Tibial nerve (tissue), 4 donors: ENCODE data around the gene FER. TPM values are rescaled to one million over a fixed set of nuclear protein-coding genes. Genes with fewer than 3 reads are reported as not detected.

Source experiments
- DNase-seq, 2 donors: peaks; one replicate each; pipeline ENCODE4 v3.0.0-alpha.2; 2019; ENCODE audit warnings: low spot score in 2 of 2
- H3K27ac ChIP-seq, 4 donors: fragments of 200-600 bp; sonication (generic) in 3 of 4; one replicate each; pipeline ENCODE4 v1.5.1; 2017 to 2019; ENCODE audit warnings: mild to moderate bottlenecking in 1 of 4
- H3K27me3 ChIP-seq, 2 donors: fragments of 200-600 bp; sonication (generic) in 1 of 2; one replicate each; pipeline versions ENCODE4 v1.5.1 to v1.6.0; 2017 to 2019
- H3K36me3 ChIP-seq, 3 donors: fragments of 200-600 bp; sonication (generic); one replicate each; pipeline ENCODE4 v1.5.1; 2018 to 2019
- H3K4me1 ChIP-seq, 4 donors: fragments of 200-600 bp; sonication (generic) in 3 of 4; one replicate each; pipeline ENCODE4 v1.5.1; 2017 to 2019
- H3K4me3 ChIP-seq, 4 donors: fragments of 200-600 bp; sonication (generic) in 3 of 4; one replicate each; pipeline ENCODE4 v1.5.1; 2017 to 2019; ENCODE audit warnings: mild to moderate bottlenecking in 1 of 4, moderate library complexity in 1 of 4
- H3K9me3 ChIP-seq, 4 donors: fragments of 200-600 bp; sonication (generic) in 3 of 4; one replicate each; pipeline ENCODE4 v1.5.1; 2017 to 2019
- EP300 ChIP-seq, 2 donors: sonication (generic); formaldehyde crosslinking; IDR thresholded peaks; one replicate each; pipeline ENCODE4 v1.6.1; 2017; ENCODE audit warnings: antibody characterized with exemption in 2 of 2, mild to moderate bottlenecking in 1 of 2
- POLR2A ChIP-seq, 2 donors: fragments of 450-650 bp; IDR thresholded peaks; one replicate each; pipeline ENCODE4 v1.6.1; 2017; ENCODE audit warnings: antibody characterized with exemption in 2 of 2, mild to moderate bottlenecking in 2 of 2, moderate library complexity in 2 of 2
- WGBS, 2 donors: methylation state at CpG; one replicate each; pipeline ENCODE4 v1.1.5; 2018; 5-methylcytosine and 5-hydroxymethylcytosine counted together
- total RNA-seq, 4 donors: library from RNA; depleted of rRNA; stranded (reverse); fragments of >200 nt; gene quantifications; one replicate each; pipeline ENCODE4 v1.1.0, GENCODE V29; 2016
- TF ChIP-seq, protein P1 (sequence below), 5 experiments: fragments of 200-600 bp in 3 of 5; fragments of 450-650 bp in 2 of 5; sonication (generic) in 3 of 5; IDR thresholded peaks; one replicate each; pipeline ENCODE4 v1.5.1; 2016 to 2019; ENCODE audit warnings: antibody characterized with exemption in 5 of 5, mild to moderate bottlenecking in 3 of 5, moderate library complexity in 2 of 5

FER gene
- total RNA-seq, 4 donors from 2014 or later = 28.5 to 50.9 (median 39.6) TPM

DNA sequence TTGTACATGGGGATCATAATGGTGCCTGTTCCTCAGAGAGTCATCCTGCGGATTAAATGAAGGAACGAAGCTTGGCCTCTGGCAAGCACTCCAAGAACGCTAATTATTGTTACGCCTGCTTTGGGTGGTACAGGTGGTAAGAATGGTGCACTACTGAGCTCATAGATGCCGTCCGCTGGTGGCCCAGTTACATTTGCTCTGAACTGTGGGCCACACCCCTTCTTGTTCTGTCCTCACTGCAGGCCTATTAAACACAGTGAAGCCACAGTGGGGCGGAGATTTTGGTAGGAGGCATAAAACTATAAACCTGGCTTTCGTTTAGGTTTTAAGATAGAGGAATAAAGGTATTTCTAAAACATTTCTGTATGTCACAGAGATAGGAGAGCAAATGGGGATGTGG is 40.6 kb upstream of the FER start:
- Histone ChIP-seq H3K9me3 (no peaks in the 10 kb centered on the region), H3K27ac (no peak overlapping the region), H3K36me3 (no peaks in the 10 kb centered on the region), H3K27me3 (no peaks in the 10 kb centered on the region), H3K4me1 (no peaks in the 10 kb centered on the region), H3K4me3 (no peak overlapping the region)
- no peak for DNase-seq
- no peak for TF ChIP-seq POLR2A (IDR thresholded peaks at IDR 0.05)
- no peak for TF ChIP-seq EP300 (IDR thresholded peaks at IDR 0.05)
- TF ChIP-seq, protein P1, sequence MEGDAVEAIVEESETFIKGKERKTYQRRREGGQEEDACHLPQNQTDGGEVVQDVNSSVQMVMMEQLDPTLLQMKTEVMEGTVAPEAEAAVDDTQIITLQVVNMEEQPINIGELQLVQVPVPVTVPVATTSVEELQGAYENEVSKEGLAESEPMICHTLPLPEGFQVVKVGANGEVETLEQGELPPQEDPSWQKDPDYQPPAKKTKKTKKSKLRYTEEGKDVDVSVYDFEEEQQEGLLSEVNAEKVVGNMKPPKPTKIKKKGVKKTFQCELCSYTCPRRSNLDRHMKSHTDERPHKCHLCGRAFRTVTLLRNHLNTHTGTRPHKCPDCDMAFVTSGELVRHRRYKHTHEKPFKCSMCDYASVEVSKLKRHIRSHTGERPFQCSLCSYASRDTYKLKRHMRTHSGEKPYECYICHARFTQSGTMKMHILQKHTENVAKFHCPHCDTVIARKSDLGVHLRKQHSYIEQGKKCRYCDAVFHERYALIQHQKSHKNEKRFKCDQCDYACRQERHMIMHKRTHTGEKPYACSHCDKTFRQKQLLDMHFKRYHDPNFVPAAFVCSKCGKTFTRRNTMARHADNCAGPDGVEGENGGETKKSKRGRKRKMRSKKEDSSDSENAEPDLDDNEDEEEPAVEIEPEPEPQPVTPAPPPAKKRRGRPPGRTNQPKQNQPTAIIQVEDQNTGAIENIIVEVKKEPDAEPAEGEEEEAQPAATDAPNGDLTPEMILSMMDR (IDR thresholded peaks at IDR 0.05) = no peak
- WGBS, 2 donors = 90 to 95% methylated on average over 8 of the region's 8 CpGs

DNA sequence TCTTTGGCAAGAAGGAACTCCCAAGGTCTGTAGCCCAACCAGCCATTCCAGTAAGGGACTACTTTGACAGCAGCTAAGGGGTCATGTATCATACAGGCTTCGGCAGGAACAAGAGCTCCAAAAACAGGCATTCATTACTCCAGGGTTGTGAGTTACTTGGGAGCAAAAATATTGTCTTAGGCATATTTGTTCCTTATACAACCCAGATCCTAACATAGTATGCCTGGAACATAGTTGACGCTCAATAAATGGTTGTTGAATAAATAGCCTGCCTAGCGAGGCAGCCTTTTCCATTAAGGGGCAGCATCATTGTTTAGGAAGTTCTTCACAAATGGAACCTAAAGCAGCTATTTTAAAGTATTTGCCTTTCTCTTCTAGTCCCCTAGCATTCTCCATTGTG is 35.8 kb upstream of the FER start:
- Histone ChIP-seq H3K4me3 (no peak overlapping the region), H3K4me1 (no peaks in the 10 kb centered on the region), H3K27ac (no peak overlapping the region), H3K36me3 (no peaks in the 10 kb centered on the region), H3K27me3 (no peaks in the 10 kb centered on the region), H3K9me3 (no peaks in the 10 kb centered on the region)
- 69 to 72% methylated on average over 3 of the region's 3 CpGs for WGBS, 2 donors
- no peak for DNase-seq
- TF ChIP-seq, protein P1 (IDR thresholded peaks at IDR 0.05) = no peak
- no peak for TF ChIP-seq EP300 (IDR thresholded peaks at IDR 0.05)
- no peak for TF ChIP-seq POLR2A (IDR thresholded peaks at IDR 0.05)

DNA sequence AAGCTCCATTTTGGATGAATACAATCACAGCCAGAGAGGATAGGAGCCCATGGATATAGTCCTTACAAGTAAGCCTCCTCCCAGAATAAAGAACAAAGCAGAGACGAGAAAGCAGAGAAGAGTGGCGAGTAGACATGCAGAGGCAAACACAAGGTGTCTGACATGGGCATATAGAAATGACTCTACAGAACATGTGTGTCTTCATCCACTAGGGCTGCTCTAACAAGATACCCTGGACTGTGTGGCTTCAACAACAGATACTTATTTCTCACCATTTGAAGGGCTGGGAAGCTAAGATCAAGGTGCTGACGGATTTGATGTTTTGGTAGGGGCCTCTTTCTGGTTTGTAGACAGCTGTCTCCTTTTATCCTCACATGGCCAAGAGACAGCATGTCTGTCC is 32.3 kb upstream of the FER start:
- 81 to 98% methylated on average over 3 of the region's 3 CpGs for WGBS, 2 donors
- no peak for DNase-seq
- TF ChIP-seq, protein P1 (IDR thresholded peaks at IDR 0.05) = no peak
- no peak for TF ChIP-seq EP300 (IDR thresholded peaks at IDR 0.05)

DNA sequence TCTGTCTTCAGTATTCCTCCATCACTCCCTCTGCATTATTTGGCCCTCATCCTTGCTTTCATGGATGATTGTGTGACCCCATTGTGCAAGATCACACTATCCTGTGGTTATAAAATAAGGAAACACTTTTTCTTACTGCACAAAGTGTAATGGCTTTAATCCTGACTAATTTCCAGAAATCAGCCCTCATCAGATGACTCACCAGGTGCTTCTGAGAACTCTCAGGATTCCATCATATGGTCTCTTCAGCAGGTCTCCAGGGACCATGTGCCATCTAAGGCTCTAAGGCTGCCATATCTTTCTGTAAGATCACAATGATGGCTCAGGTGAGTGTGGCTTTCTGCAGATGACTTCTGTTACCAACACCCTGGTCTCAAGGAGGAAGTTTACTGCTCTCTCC is 27.3 kb upstream of the FER start:
- Histone ChIP-seq H3K9me3 (no peaks in the 10 kb centered on the region), H3K27me3 (no peaks in the 10 kb centered on the region), H3K4me1 (no peaks in the 10 kb centered on the region), H3K27ac (no peak overlapping the region), H3K36me3 (no peaks in the 10 kb centered on the region), H3K4me3 (no peak overlapping the region)
- no peak for DNase-seq
- TF ChIP-seq, protein P1 (IDR thresholded peaks at IDR 0.05) = no peak
- TF ChIP-seq POLR2A (IDR thresholded peaks at IDR 0.05) = no peak
- no peak for TF ChIP-seq EP300 (IDR thresholded peaks at IDR 0.05)

More for the DNA sequence above, 32.3 kb upstream of the FER start:
- no peaks in the 10 kb centered on the region for H3K27me3 ChIP-seq
- H3K4me1 ChIP-seq = no peaks in the 10 kb centered on the region
- no peaks in the 10 kb centered on the region for H3K36me3 ChIP-seq
- no peaks in the 10 kb centered on the region for H3K9me3 ChIP-seq
- no peak overlapping the region for H3K27ac ChIP-seq
- no peak overlapping the region for H3K4me3 ChIP-seq

DNA sequence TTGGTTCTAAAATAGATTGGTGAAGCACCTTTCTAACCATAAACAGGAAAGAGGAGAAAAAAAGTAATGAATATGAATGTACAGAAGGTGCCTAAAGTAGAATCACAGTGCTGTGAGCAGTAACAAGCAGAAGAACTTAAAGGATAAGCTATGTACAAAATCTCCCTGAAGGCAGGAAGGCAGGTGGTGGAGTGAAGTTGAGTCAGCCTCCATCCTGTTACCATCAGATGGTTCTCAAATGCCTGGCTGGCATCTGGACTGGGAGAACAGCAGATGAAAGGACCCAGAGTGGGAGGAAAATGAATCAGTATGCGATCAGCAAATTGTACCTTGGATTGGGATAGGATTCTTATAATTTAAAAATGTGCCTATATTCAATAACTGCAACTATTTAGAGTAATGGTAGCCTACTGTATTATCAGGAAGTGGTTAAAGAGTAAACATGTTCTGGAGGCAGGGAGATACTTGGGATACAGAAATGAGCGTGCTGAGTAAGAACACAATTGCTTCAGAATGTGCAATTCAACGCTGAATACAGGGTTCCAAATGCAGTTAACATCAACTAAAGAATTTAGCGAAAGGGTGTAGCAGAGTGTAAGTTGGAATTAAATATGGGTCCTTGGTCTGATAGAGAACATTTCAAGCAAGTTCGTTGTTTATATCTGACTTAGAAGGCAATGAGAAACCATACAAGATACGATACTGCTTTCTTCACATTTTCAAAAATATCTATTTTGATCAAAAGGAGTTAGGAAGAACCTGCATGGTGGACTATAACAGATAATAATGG is 21.1 kb upstream of the FER start:
- 61 to 70% methylated on average over 6 of the region's 6 CpGs for WGBS, 2 donors
- Histone ChIP-seq H3K4me1 (peaks cover 0 to 31% (median 1%) of the 10 kb centered on the region in 4 donors), H3K27me3 (no peaks in the 10 kb centered on the region), H3K9me3 (no peaks in the 10 kb centered on the region), H3K4me3 (peak overlapping the region in 2 of 4 donors; percentile 61 to 77), H3K36me3 (no peaks in the 10 kb centered on the region), H3K27ac (peak overlapping the region in 3 of 4 donors; percentile 89 to 95 (median 93))
- no peak for TF ChIP-seq EP300 (IDR thresholded peaks at IDR 0.05)
- no peak for TF ChIP-seq POLR2A (IDR thresholded peaks at IDR 0.05)
- TF ChIP-seq, protein P1 (IDR thresholded peaks at IDR 0.05) = no peak
- DNase-seq = no peak
